Sigmoid colon (tissue), 7 donors: ENCODE results near the gene BCAS3. TPM values are rescaled to one million over a fixed set of nuclear protein-coding genes. Genes with fewer than 3 reads are reported as not detected.
"Not testable (repeated sequence)": the region's sequence is repeated elsewhere in the genome, so short reads cannot be mapped to it uniquely, and the experiment has no call there.

ENCODE experiments used
- DNase-seq: peaks from one replicate; pipeline ENCODE4 v3.0.0-alpha.2; 2019
- H3K27ac ChIP-seq, 4 donors: fragments of 200-600 bp; sonication (generic); one replicate each; pipeline ENCODE4 v1.5.1; 2016 to 2019; ENCODE audit warnings: mild to moderate bottlenecking in 1 of 4
- H3K27me3 ChIP-seq, 3 donors: fragments of 200-600 bp; sonication (generic); one replicate each; pipeline ENCODE4 v1.5.1; 2019; ENCODE audit warnings: mild to moderate bottlenecking in 1 of 3
- H3K36me3 ChIP-seq, 4 donors: fragments of 200-600 bp; sonication (generic); one replicate each; pipeline ENCODE4 v1.5.1; 2016 to 2019
- H3K4me1 ChIP-seq, 4 donors: fragments of 200-600 bp; sonication (generic); one replicate each; pipeline ENCODE4 v1.5.1; 2017 to 2019
- H3K4me3 ChIP-seq, 4 donors: fragments of 200-600 bp; sonication (generic); one replicate each; pipeline ENCODE4 v1.5.1; 2017 to 2019; ENCODE audit warnings: mild to moderate bottlenecking in 2 of 4, moderate library complexity in 1 of 4
- H3K9me3 ChIP-seq, 4 donors: fragments of 200-600 bp in 3 of 4; sonication (generic) in 3 of 4; one replicate each; pipeline versions ENCODE4 v1.5.1 to v1.6.1; 2013 to 2019
- EP300 ChIP-seq, 4 donors: sonication (generic); formaldehyde crosslinking; IDR thresholded peaks; one replicate each; pipeline ENCODE4 v1.6.1; 2017; ENCODE audit warnings: antibody characterized with exemption in 4 of 4
- POLR2A ChIP-seq, 2 donors: fragments of 450-650 bp; IDR thresholded peaks; one replicate each; pipeline ENCODE4 v1.6.1; 2016; ENCODE audit warnings: antibody characterized with exemption in 2 of 2, mild to moderate bottlenecking in 2 of 2, moderate library complexity in 2 of 2
- POLR2AphosphoS5 ChIP-seq, 4 donors: sonication (generic); formaldehyde crosslinking; IDR thresholded peaks; one replicate each; pipeline ENCODE4 v1.6.1; 2017; ENCODE audit warnings: antibody characterized with exemption in 4 of 4
- WGBS, 2 donors: extraction: QIAGEN DNeasy Blood & Tissue Kit; methylation state at CpG; one replicate each; pipeline ENCODE4 v1.1.7; 2013; 5-methylcytosine and 5-hydroxymethylcytosine counted together
- intact Hi-C: fragments of 100-400 bp; cut with DNase I; formaldehyde crosslinking; loops from one replicate; pipeline ENCODE4 v1.15.1; 2023
- polyA plus RNA-seq, 3 donors: library from polyadenylated mRNA; stranded (reverse); fragments of 200-250 nt; gene quantifications; one replicate each; pipeline ENCODE4 v1.2.3, GENCODE V29; 2013
- total RNA-seq, 4 donors: library from RNA; depleted of rRNA; stranded (reverse); fragments of >200 nt; gene quantifications; one replicate each; pipeline ENCODE4 v1.1.0, GENCODE V29; 2016
- TF ChIP-seq, protein P1 (sequence below), 4 experiments: fragments of 450-650 bp in 3 of 4; fragments of 200-600 bp in 1 of 4; IDR thresholded peaks; one replicate each; pipeline ENCODE4 v1.5.1; 2016 to 2019; ENCODE audit warnings: antibody characterized with exemption in 4 of 4, mild to moderate bottlenecking in 3 of 4, moderate library complexity in 2 of 4
- donor health status: healthy with polysubstance abuse.
- donor health status: Bipolar disorder and iron deficiency.
- donor health status: healthy.

BCAS3 gene
- total and polyA plus RNA-seq, 7 donors = 6.3 to 38.5 (median 28.5) TPM

DNA sequence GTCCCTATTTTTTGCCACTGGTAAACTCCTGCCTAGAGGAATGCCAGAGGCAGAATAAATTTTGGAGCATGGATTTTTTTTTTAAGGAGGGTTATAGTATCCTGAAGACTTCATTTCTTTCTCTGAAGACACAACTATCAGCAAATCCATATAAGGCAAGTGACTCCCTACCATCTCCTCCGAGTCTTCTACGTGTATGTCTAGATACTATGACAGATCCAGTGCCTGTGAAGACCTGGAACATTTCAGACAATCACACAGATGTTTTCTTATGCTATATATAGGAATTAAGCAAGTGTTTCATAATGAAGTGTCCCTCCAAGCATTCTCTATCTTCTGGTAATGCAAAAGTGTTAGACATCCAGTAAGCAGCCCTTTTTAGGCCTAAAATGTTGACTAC lies 466.5 kb downstream of the BCAS3 start:
- DNase-seq = no peak
- TF ChIP-seq, protein P1, sequence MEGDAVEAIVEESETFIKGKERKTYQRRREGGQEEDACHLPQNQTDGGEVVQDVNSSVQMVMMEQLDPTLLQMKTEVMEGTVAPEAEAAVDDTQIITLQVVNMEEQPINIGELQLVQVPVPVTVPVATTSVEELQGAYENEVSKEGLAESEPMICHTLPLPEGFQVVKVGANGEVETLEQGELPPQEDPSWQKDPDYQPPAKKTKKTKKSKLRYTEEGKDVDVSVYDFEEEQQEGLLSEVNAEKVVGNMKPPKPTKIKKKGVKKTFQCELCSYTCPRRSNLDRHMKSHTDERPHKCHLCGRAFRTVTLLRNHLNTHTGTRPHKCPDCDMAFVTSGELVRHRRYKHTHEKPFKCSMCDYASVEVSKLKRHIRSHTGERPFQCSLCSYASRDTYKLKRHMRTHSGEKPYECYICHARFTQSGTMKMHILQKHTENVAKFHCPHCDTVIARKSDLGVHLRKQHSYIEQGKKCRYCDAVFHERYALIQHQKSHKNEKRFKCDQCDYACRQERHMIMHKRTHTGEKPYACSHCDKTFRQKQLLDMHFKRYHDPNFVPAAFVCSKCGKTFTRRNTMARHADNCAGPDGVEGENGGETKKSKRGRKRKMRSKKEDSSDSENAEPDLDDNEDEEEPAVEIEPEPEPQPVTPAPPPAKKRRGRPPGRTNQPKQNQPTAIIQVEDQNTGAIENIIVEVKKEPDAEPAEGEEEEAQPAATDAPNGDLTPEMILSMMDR (IDR thresholded peaks at IDR 0.05) = no peak
- no peak for TF ChIP-seq POLR2A (IDR thresholded peaks at IDR 0.05)
- TF ChIP-seq EP300 (IDR thresholded peaks at IDR 0.05) = no peak
- no peak for TF ChIP-seq POLR2AphosphoS5 (IDR thresholded peaks at IDR 0.05)
- H3K27me3 ChIP-seq = no peaks in the 10 kb centered on the region
- WGBS, 2 donors = 85 to 91% methylated on average over 2 of the region's 2 CpGs
- H3K9me3 ChIP-seq = no peaks in the 10 kb centered on the region
- peak overlapping the region in 1 of 4 donors; percentile 41 for H3K27ac ChIP-seq
- H3K36me3 ChIP-seq = no peaks in the 10 kb centered on the region
- peaks cover 0 to 18% (median 8%) of the 10 kb centered on the region in 4 donors for H3K4me1 ChIP-seq
- H3K4me3 ChIP-seq = no peak overlapping the region
- intact Hi-C loops = no loop called here

DNA sequence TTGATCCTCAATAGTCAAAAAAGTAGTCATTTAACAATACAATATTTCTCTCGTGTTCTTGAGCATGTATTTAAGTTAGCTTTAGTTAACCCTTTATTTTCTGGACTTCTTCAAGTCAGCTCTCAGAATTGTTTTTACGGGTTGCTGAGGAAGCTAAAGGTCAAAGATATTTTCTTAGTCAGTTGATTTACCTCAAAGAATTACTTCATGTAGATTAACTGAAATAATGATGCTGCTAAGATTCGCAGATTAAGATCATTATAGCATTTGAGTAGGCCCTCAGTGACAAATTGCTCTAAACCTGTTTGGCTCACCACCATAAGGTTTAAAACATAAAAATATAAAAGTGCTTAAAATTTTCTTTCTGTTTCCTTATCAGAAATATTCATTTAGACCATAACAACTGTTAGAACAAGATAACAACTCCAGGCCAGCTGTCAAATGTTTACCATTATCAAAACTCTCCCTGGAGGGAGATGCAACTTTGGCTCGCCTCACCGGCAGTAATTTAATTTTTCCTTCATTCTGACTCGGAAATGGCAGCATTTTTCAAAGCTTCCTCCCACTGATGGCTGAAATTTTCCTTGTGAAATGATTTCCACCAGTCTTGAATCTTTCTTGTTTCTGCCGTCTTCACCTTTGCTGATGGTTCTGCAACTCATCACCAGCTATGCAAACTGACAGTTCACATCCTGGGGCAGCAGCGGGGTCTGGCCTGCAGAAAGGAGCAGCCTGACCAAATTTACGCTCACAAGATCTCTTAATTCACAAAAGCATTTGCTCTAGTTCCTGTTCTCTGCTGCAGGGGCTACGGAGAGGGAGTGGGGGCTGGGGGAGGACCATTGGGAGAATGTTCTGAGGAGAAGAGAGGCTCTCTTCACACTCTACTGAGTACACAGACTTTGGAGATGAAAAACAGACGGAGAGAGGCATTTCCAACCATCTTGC lies 467.2 kb downstream of the BCAS3 start:
- Histone ChIP-seq H3K4me3 (no peak overlapping the region), H3K4me1 (peaks cover 0 to 18% (median 8%) of the 10 kb centered on the region in 4 donors), H3K27ac (peak overlapping the region in 1 of 4 donors; percentile 41), H3K9me3 (no peaks in the 10 kb centered on the region), H3K36me3 (no peaks in the 10 kb centered on the region), H3K27me3 (no peaks in the 10 kb centered on the region)
- DNase-seq = no peak
- intact Hi-C loops = no loop called here
- TF ChIP-seq POLR2AphosphoS5 (IDR thresholded peaks at IDR 0.05) = peak in 2 of 4 donors; percentile 12 to 51
- TF ChIP-seq POLR2A (IDR thresholded peaks at IDR 0.05) = no peak
- 50 to 53% methylated on average over 11 of the region's 11 CpGs for WGBS, 2 donors

DNA sequence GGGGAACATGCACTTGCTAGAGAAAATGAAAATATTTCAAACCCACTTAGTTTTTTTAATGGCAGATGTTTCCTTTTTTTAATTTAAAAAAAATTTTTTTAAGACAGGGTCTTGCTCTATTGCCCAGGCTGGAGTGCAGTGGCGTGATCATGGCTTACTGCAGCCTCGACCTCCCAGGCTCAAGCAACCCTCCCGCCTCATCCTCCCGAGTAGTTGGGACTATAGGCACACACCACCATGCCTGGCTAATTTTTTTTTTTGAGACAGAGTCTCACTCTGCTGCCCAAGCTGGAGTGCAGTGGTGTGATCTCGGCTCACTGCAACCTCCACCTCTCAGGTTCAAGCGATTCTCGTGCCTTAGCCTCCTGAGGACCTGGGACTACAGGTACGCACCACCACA lies 469.2 kb downstream of the BCAS3 start:
- H3K27ac ChIP-seq, H3K9me3 ChIP-seq, intact Hi-C loops, DNase-seq, H3K4me3 ChIP-seq, H3K27me3 ChIP-seq, H3K36me3 ChIP-seq: not testable (repeated sequence)
- 96 to 97% methylated on average over 8 of the region's 8 CpGs for WGBS, 2 donors
- H3K4me1 ChIP-seq = peaks cover 0 to 18% (median 8%) of the 10 kb centered on the region in 4 donors

DNA sequence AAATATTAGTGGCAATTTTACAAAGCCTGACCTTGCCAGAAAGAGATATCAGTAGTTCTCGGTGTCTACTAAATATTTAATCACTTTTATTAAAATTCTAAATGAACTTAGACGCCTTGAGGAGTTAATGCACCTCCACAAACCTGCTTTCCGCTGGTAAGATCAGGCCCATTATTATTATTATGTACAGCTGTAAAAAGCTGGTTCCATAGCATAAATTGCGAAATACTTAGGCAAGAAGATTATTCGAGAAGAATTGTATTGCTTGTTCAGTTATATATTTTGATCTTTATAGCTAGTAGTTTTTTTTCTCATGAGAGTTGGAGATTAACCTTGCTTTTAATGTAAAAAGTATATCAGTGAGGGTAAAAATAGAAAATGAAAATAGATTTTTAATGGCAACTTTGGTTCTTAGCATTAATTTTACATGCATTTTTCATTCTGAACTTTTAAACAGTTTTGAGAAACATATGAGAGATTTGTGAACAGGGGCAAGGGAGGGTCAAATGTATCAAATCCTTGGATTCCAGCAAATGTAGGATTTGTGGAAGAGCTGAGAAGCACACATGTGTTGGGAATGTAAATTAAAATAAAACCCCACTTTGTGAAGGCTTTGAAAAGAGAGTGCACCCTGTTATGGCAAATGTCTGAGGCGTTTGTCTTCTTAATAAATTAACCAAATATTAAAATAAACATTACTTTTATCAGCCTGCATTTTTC lies 471.6 kb downstream of the BCAS3 start:
- DNase-seq = no peak
- Histone ChIP-seq H3K27me3 (no peaks in the 10 kb centered on the region), H3K4me1 (peaks cover 0 to 15% (median 7%) of the 10 kb centered on the region in 4 donors), H3K4me3 (no peak overlapping the region), H3K9me3 (no peaks in the 10 kb centered on the region), H3K36me3 (no peaks in the 10 kb centered on the region), H3K27ac (no peak overlapping the region)
- intact Hi-C loops = no loop called here
- TF ChIP-seq POLR2A (IDR thresholded peaks at IDR 0.05) (no peak), EP300 (IDR thresholded peaks at IDR 0.05) (no peak), POLR2AphosphoS5 (IDR thresholded peaks at IDR 0.05) (no peak)
- TF ChIP-seq, protein P1 (IDR thresholded peaks at IDR 0.05) = no peak
- 71 to 76% methylated on average over 6 of the region's 6 CpGs for WGBS, 2 donors

- DNase-seq = no peak
- H3K27ac ChIP-seq = no peak overlapping the region
- 68 to 78% methylated on average over 2 of the region's 2 CpGs for WGBS, 2 donors
- H3K4me3 ChIP-seq = no peak overlapping the region
- H3K27me3 ChIP-seq = no peaks in the 10 kb centered on the region
- intact Hi-C loops = no loop called here
- H3K4me1 ChIP-seq = peaks cover 0 to 12% (median 3%) of the 10 kb centered on the region in 4 donors
- H3K9me3 ChIP-seq = no peaks in the 10 kb centered on the region
- no peaks in the 10 kb centered on the region for H3K36me3 ChIP-seq
- TF ChIP-seq EP300 (IDR thresholded peaks at IDR 0.05) = no peak
- TF ChIP-seq POLR2A (IDR thresholded peaks at IDR 0.05) = no peak
- TF ChIP-seq, protein P1 (IDR thresholded peaks at IDR 0.05) = no peak
- no peak for TF ChIP-seq POLR2AphosphoS5 (IDR thresholded peaks at IDR 0.05)
These were observed 472.3 kb downstream of the BCAS3 start for GRCh38 chr17:61149862-61150362.
